ENCODE measurements around the gene MRPL49.

DNA sequence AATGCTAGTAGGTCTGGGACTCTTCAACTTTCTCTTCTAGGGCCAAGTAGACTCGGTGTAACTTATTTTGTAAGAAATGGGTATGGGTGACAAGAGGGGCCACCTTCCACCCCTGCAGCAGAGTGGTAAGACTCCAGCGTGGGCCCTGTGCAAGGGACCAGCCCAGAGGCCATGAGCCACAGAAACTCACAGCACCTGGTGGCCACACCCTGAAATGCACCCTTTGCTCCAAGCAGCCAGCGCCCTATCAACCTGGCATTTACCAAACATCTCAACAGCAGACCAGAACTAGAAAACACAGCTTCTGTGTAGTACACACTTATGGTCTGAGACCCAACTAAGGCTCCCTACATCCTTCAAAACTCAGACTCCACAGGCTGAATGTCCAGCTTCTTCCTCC lies 44.0 kb upstream of the MRPL49 start:
- TF ChIP-seq EZH2 (IDR thresholded peaks at IDR 0.05; ENCODE audit: low read depth, low read length, severe bottlenecking) (no peak), POLR2A (IDR thresholded peaks at IDR 0.05; ENCODE audit: control extremely low read depth in 1 of 2, low read depth in 2 of 2, low read length in 2 of 2) (peak in 1 of 2 experiments; percentile 15; a peak in 2 of 3 replicates), NRF1 (IDR thresholded peaks at IDR 0.05; ENCODE audit: low read depth, low read length) (no peak)
- TF ChIP-seq, protein P1, sequence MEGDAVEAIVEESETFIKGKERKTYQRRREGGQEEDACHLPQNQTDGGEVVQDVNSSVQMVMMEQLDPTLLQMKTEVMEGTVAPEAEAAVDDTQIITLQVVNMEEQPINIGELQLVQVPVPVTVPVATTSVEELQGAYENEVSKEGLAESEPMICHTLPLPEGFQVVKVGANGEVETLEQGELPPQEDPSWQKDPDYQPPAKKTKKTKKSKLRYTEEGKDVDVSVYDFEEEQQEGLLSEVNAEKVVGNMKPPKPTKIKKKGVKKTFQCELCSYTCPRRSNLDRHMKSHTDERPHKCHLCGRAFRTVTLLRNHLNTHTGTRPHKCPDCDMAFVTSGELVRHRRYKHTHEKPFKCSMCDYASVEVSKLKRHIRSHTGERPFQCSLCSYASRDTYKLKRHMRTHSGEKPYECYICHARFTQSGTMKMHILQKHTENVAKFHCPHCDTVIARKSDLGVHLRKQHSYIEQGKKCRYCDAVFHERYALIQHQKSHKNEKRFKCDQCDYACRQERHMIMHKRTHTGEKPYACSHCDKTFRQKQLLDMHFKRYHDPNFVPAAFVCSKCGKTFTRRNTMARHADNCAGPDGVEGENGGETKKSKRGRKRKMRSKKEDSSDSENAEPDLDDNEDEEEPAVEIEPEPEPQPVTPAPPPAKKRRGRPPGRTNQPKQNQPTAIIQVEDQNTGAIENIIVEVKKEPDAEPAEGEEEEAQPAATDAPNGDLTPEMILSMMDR (IDR thresholded peaks at IDR 0.05; ENCODE audit: control extremely low read depth in 1 of 3, insufficient read depth in 1 of 3, low read depth in 1 of 3, low read length in 3 of 3) = peak; percentile 79 to 92 (median 88)
- TF ChIP-seq, protein P2, sequence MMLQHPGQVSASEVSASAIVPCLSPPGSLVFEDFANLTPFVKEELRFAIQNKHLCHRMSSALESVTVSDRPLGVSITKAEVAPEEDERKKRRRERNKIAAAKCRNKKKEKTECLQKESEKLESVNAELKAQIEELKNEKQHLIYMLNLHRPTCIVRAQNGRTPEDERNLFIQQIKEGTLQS (IDR thresholded peaks at IDR 0.05; ENCODE audit: insufficient read depth, low read depth, low read length) = no peak

All from H1 (cell line).